SH-SY5Y (cell line): ENCODE results near the gene ZNF556.

Experiments used
- GATA2 ChIP-seq: IDR thresholded peaks from 2 replicates; pipeline ENCODE4 v1.6.1; 2011; ENCODE audit warnings: mild to moderate bottlenecking, low read depth, low read length
- GATA3 ChIP-seq: IDR thresholded peaks from 2 replicates; pipeline ENCODE4 v1.6.1; 2011; ENCODE audit warnings: low read depth, mild to moderate bottlenecking, low read length, moderate library complexity

GRCh38 chr19:2847507-2847906 is 19.6 kb upstream of the ZNF556 start:
- no peak for TF ChIP-seq GATA2
- no peak for TF ChIP-seq GATA3
